Fibroblast of lung (primary cell): ENCODE results near the gene ACOT2. TPM values are rescaled to one million over a fixed set of nuclear protein-coding genes. Genes with fewer than 3 reads are reported as not detected.
A peak's percentile ranks its signal among the peaks of the same experiment; 100 is the strongest.

Source experiments
- DNase-seq, 2 donors: peaks; one replicate each; pipeline versions ENCODE4 v3.0.0 to v3.0.0-alpha.2; 2010; ENCODE audit warnings: low read depth in 2 of 2
- H2AFZ ChIP-seq: 2 replicates; pipeline ENCODE4 v1.5.1; 2012; ENCODE audit warnings: low read length, control low read depth, inconsistent platforms
- H3K27ac ChIP-seq: 2 replicates; pipeline ENCODE4 v1.5.1; 2011; ENCODE audit warnings: low read length, control low read depth; ENCODE audit not compliant: insufficient read depth
- H3K27me3 ChIP-seq: 2 replicates; pipeline ENCODE4 v1.5.1; 2011; ENCODE audit warnings: mild to moderate bottlenecking, low read length; ENCODE audit not compliant: control insufficient read depth, insufficient read depth
- H3K36me3 ChIP-seq: 2 replicates; pipeline ENCODE4 v1.5.1; 2011; ENCODE audit warnings: low read length; ENCODE audit not compliant: control insufficient read depth, insufficient read depth
- H3K4me1 ChIP-seq: 2 replicates; pipeline ENCODE4 v1.5.1; 2011; ENCODE audit warnings: low read length; ENCODE audit not compliant: control insufficient read depth, insufficient read depth; ENCODE audit errors: extremely low read depth
- H3K4me2 ChIP-seq: 2 replicates; pipeline ENCODE4 v1.5.1; 2011; ENCODE audit warnings: low read length, control low read depth; ENCODE audit not compliant: insufficient read depth; ENCODE audit errors: extremely low read depth
- H3K4me3 ChIP-seq, 4 experiments: fragments of 200-600 bp in 1 of 4; sonication (generic) in 1 of 4; replicated peaks in 1 of 4; 2 replicates each; pipeline ENCODE4 v1.5.1; 2011 to 2016; ENCODE audit warnings: low read length in 4 of 4, low read depth in 3 of 4, mild to moderate bottlenecking in 3 of 4, control low read depth in 2 of 4, inconsistent platforms in 1 of 4, mixed read lengths in 1 of 4; ENCODE audit not compliant: insufficient read depth in 1 of 4; ENCODE audit errors: control extremely low read depth in 1 of 4
- H3K79me2 ChIP-seq: 2 replicates; pipeline ENCODE4 v1.5.1; 2012; ENCODE audit warnings: mild to moderate bottlenecking, low read length, inconsistent platforms; ENCODE audit not compliant: control insufficient read depth, insufficient read depth
- H3K9ac ChIP-seq: 2 replicates; pipeline ENCODE4 v1.5.1; 2011; ENCODE audit warnings: mild to moderate bottlenecking, low read length, control low read depth; ENCODE audit not compliant: insufficient read depth
- H3K9me3 ChIP-seq: 2 replicates; pipeline ENCODE4 v1.5.1; 2012; ENCODE audit warnings: low read depth, low read length; ENCODE audit not compliant: control insufficient read depth, insufficient read depth
- H4K20me1 ChIP-seq: 2 replicates; pipeline ENCODE4 v1.5.1; 2011; ENCODE audit warnings: low read length; ENCODE audit not compliant: control insufficient read depth, insufficient read depth; ENCODE audit errors: extremely low read depth
- EZH2 ChIP-seq: IDR thresholded peaks from 2 replicates; pipeline ENCODE4 v1.5.1; 2012; ENCODE audit warnings: low read length, control low read depth, mild to moderate bottlenecking; ENCODE audit errors: missing control alignments
- polyA plus RNA-seq, 2 donors: library from polyadenylated mRNA; depleted of rRNA in 1 of 2; stranded (reverse) in 1 of 2; unstranded in 1 of 2; fragments of >200 nt; gene quantifications; 2 replicates each; pipeline ENCODE4 v1.2.1, GENCODE V29; 2011 to 2012; ENCODE audit warnings: missing spikeins in 1 of 2
- total RNA-seq: library from RNA; depleted of rRNA; stranded (reverse); fragments of >200 nt; gene quantifications from 2 replicates; pipeline ENCODE4 v1.2.1, GENCODE V29; 2014
- TF ChIP-seq, protein P1 (sequence below), 2 donors: IDR thresholded peaks in 1 of 2; conservative IDR thresholded peaks in 1 of 2; 1 replicate in 1 of 2; 2 replicates in 1 of 2; pipeline ENCODE4 v1.5.1; 2011 to 2012; ENCODE audit warnings: low read length in 2 of 2, control low read depth in 1 of 2, inconsistent platforms in 1 of 2, low read depth in 1 of 2, mild to moderate bottlenecking in 1 of 2

Gene ACOT2
- total and polyA plus RNA-seq, 2 donors (not counting 1 experiment from before 2014, with no cell fraction given) = 27.1 to 39.1 TPM

DNA sequence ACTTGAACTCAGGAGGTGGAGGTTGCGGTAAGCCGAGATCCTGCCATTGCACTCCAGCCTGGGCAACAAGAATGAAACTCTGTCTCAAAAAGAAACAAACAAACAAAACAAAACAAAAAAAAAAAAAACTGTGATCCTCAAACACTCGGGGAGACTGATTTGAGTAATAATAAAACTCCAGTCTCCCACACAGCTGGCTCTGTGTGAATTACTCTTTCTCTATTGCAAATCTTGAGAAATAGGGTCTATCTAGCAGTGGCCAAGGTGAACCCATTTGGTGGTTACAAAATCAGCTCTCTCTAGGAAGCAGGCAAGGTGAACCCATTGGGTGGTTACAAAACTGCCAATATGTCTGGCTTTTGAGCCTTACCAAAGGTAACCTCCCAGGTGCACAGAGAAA, 37.3 kb downstream of the ACOT2 start:
- DNase-seq = no peak
- Histone ChIP-seq H3K4me3 (no peak overlapping the region), H2AFZ (no peak overlapping the region), H3K79me2 (no peaks in the 10 kb centered on the region), H3K27ac (no peak overlapping the region), H4K20me1 (no peaks in the 10 kb centered on the region), H3K4me2 (no peak overlapping the region), H3K36me3 (no peaks in the 10 kb centered on the region), H3K9ac (no peak overlapping the region), H3K27me3 (no peaks in the 10 kb centered on the region), H3K9me3 (no peaks in the 10 kb centered on the region), H3K4me1 (no peaks in the 10 kb centered on the region)
- TF ChIP-seq, protein P1, sequence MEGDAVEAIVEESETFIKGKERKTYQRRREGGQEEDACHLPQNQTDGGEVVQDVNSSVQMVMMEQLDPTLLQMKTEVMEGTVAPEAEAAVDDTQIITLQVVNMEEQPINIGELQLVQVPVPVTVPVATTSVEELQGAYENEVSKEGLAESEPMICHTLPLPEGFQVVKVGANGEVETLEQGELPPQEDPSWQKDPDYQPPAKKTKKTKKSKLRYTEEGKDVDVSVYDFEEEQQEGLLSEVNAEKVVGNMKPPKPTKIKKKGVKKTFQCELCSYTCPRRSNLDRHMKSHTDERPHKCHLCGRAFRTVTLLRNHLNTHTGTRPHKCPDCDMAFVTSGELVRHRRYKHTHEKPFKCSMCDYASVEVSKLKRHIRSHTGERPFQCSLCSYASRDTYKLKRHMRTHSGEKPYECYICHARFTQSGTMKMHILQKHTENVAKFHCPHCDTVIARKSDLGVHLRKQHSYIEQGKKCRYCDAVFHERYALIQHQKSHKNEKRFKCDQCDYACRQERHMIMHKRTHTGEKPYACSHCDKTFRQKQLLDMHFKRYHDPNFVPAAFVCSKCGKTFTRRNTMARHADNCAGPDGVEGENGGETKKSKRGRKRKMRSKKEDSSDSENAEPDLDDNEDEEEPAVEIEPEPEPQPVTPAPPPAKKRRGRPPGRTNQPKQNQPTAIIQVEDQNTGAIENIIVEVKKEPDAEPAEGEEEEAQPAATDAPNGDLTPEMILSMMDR (conservative IDR thresholded peaks at IDR 0.05 in 1 of 2, IDR thresholded peaks at IDR 0.05 in 1 of 2; ENCODE audit: low read depth in 1 of 2, low read length in 2 of 2) = no peak
- no peak for TF ChIP-seq EZH2

DNA sequence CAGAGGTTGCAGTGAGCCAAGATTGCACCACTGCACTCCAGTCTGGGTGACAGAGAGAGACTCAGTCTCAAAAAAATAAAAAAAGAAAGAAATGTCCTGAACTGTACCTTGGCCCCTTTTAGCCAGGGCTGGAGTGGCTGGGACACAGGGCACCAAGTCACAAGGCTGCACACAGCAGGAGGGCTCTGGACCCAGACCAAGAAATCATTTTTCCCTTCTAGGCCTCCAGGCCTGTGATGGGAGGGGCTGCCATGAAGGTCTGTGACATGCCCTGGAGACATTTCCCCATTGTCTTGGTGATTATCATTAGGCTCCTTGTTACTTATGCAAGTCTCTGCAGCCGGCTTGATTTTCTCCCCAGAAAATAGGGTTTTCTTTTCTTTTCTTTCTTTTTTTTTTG, 38.2 kb downstream of the ACOT2 start:
- Histone ChIP-seq H3K27ac (no peak overlapping the region), H2AFZ (no peak overlapping the region), H3K36me3 (no peaks in the 10 kb centered on the region), H3K4me1 (no peaks in the 10 kb centered on the region), H4K20me1 (no peaks in the 10 kb centered on the region), H3K27me3 (no peaks in the 10 kb centered on the region), H3K79me2 (no peaks in the 10 kb centered on the region), H3K4me2 (no peak overlapping the region), H3K4me3 (no peak overlapping the region), H3K9ac (no peak overlapping the region), H3K9me3 (no peaks in the 10 kb centered on the region)
- no peak for DNase-seq
- TF ChIP-seq EZH2 = no peak
- TF ChIP-seq, protein P1 (conservative IDR thresholded peaks at IDR 0.05 in 1 of 2, IDR thresholded peaks at IDR 0.05 in 1 of 2; ENCODE audit: low read depth in 1 of 2, low read length in 2 of 2) = no peak

DNA sequence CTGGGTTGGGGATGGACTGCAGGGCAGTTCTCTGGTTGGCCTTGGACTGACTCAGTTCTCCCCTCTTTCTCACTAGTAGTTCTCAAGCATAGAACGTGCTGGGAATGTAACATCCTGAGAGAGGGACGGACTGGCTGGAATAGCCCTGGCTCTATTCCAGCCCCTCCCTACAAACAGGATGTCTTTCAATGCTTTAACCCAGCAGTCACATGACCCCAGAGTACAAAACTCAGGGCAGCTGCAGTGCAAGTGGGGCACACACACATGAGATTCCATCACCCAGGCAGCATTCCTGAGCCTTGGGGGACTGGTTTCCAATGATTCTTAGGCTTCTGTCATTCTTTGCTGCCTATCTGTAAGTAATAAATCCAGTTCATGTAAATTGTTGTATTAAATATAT, 41.7 kb downstream of the ACOT2 start:
- no peaks in the 10 kb centered on the region for H3K27me3 ChIP-seq
- H2AFZ ChIP-seq = no peak overlapping the region
- H3K79me2 ChIP-seq = no peaks in the 10 kb centered on the region
- H3K27ac ChIP-seq = no peak overlapping the region
- no peaks in the 10 kb centered on the region for H3K4me1 ChIP-seq
- TF ChIP-seq EZH2 = no peak
- TF ChIP-seq, protein P1 (conservative IDR thresholded peaks at IDR 0.05 in 1 of 2, IDR thresholded peaks at IDR 0.05 in 1 of 2; ENCODE audit: low read depth in 1 of 2, low read length in 2 of 2) = no peak
- no peaks in the 10 kb centered on the region for H3K36me3 ChIP-seq
- H3K4me3 ChIP-seq = no peak overlapping the region
- no peak overlapping the region for H3K9ac ChIP-seq
- H3K4me2 ChIP-seq = no peak overlapping the region
- H4K20me1 ChIP-seq = no peaks in the 10 kb centered on the region
- H3K9me3 ChIP-seq = no peaks in the 10 kb centered on the region
- peak; percentile 9 to 39 for DNase-seq
